Hepatocyte (in vitro differentiated cells): ENCODE measurements around the gene SFMBT2. TPM values are rescaled to one million over a fixed set of nuclear protein-coding genes. Genes with fewer than 3 reads are reported as not detected.
A peak's percentile ranks its signal among the peaks of the same experiment; 100 is the strongest.

Experiments
- DNase-seq: peaks from one replicate; pipeline ENCODE4 v3.0.0-alpha.2; 2016; ENCODE audit warnings: low spot score
- H2AFZ ChIP-seq: fragments of 200-600 bp; sonication (generic); 2 replicates; pipeline ENCODE4 v1.6.0; 2016; ENCODE audit warnings: antibody characterized with exemption, mild to moderate bottlenecking
- H3K27ac ChIP-seq: fragments of 200-600 bp; sonication (generic); 2 replicates; pipeline ENCODE4 v1.5.1; 2016; ENCODE audit warnings: mild to moderate bottlenecking
- H3K27me3 ChIP-seq: fragments of 200-600 bp; sonication (generic); 2 replicates; pipeline ENCODE4 v1.6.1; 2016
- H3K36me3 ChIP-seq: fragments of 200-600 bp; sonication (generic); replicated peaks from 2 replicates; pipeline ENCODE4 v1.5.1; 2016; ENCODE audit warnings: low read depth; ENCODE audit not compliant: insufficient read depth
- H3K4me1 ChIP-seq: fragments of 200-600 bp; sonication (generic); 2 replicates; pipeline ENCODE4 v1.5.1; 2016; ENCODE audit warnings: mild to moderate bottlenecking, moderate library complexity; ENCODE audit not compliant: insufficient read depth
- H3K4me2 ChIP-seq: fragments of 200-600 bp; sonication (generic); 2 replicates; pipeline ENCODE4 v1.6.0; 2016
- H3K4me3 ChIP-seq: fragments of 200-600 bp; sonication (generic); 2 replicates; pipeline ENCODE4 v1.5.1; 2016; ENCODE audit warnings: mild to moderate bottlenecking
- H3K79me2 ChIP-seq: fragments of 200-600 bp; sonication (generic); 2 replicates; pipeline ENCODE4 v1.6.0; 2017; ENCODE audit warnings: mild to moderate bottlenecking
- H3K9me2 ChIP-seq: fragments of 200-600 bp; sonication (generic); replicated peaks from 2 replicates; pipeline ENCODE4 v1.6.0; 2017; ENCODE audit warnings: mild to moderate bottlenecking; ENCODE audit not compliant: insufficient read depth
- H3K9me3 ChIP-seq: fragments of 200-600 bp; sonication (generic); 2 replicates; pipeline ENCODE4 v1.5.1; 2016; ENCODE audit warnings: low read depth, mild to moderate bottlenecking
- H4K20me1 ChIP-seq: fragments of 200-600 bp; sonication (generic); 2 replicates; pipeline ENCODE4 v1.6.0; 2016; ENCODE audit warnings: mild to moderate bottlenecking; ENCODE audit not compliant: insufficient read depth, poor library complexity, severe bottlenecking
- EZH2 ChIP-seq: fragments of 200-600 bp; sonication (generic); IDR thresholded peaks from 2 replicates; pipeline ENCODE4 v1.6.1; 2016; ENCODE audit warnings: antibody characterized with exemption, mild to moderate bottlenecking, borderline replicate concordance
- EZH2phosphoT487 ChIP-seq: fragments of 200-600 bp; sonication (generic); IDR thresholded peaks from one replicate; pipeline ENCODE4 v1.6.1; 2018; ENCODE audit warnings: antibody characterized with exemption, mild to moderate bottlenecking, low read depth, moderate library complexity; ENCODE audit not compliant: unreplicated experiment, severe bottlenecking
- whole genome bisulfite sequencing: methylation state at CpG from one replicate; pipeline ENCODE4 v1.1.6; 2016; ENCODE audit warnings: low lambda C conversion rate; ENCODE audit errors: missing lambda C conversion rate; 5-methylcytosine and 5-hydroxymethylcytosine counted together
- polyA plus RNA-seq: library from polyadenylated mRNA; unstranded; fragments of >200 nt; fragmentation: Nextera tagmentation; extraction: Ambion mirVana; gene quantifications from 2 replicates; pipeline ENCODE4 v1.2.1, GENCODE V29; 2016
- total RNA-seq: library from RNA; depleted of rRNA; stranded (reverse); fragments of >200 nt; gene quantifications from 2 replicates; pipeline ENCODE4 v1.2.3, GENCODE V29; 2014
- TF ChIP-seq, protein P1 (sequence below): fragments of 200-600 bp; sonication (generic); IDR thresholded peaks from 2 replicates; pipeline ENCODE4 v1.5.1; 2016; ENCODE audit warnings: antibody characterized with exemption, mild to moderate bottlenecking; ENCODE audit not compliant: poor library complexity

SFMBT2 gene
- total and polyA plus RNA-seq, 2 experiments from 2014 or later, result 1.1 to 3.8 TPM

DNA sequence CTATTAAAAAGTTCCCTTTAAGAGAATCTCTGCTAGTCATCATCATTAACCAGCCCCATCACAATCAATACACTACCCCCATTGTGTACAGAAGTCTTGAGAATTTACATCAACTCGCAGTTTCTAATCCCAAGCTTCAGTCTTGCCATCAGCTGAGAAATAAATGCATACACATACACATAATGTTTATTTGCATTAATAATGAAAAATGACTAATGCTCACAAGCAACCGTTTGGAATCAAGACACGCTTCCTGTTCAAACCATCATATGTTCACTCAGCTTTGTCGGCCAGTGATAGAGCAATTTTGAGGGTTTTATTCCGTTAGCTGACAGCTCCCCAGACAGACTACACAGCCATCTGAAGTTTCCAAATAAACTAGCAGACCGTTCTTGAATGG lies 287.1 kb downstream of the SFMBT2 start:
- Histone ChIP-seq H3K4me2 (no peak overlapping the region), H3K4me1 (no peaks in the 10 kb centered on the region), H3K27ac (no peak overlapping the region), H3K27me3 (peaks cover 4% of the 10 kb centered on the region), H3K9me3 (no peaks in the 10 kb centered on the region), H3K36me3 (no peaks in the 10 kb centered on the region), H3K9me2 (no peaks in the 10 kb centered on the region), H4K20me1 (no peaks in the 10 kb centered on the region), H3K4me3 (no peak overlapping the region), H2AFZ (no peak overlapping the region), H3K79me2 (no peaks in the 10 kb centered on the region)
- no peak for DNase-seq
- TF ChIP-seq EZH2phosphoT487 (no peak), EZH2 (no peak)
- TF ChIP-seq, protein P1, sequence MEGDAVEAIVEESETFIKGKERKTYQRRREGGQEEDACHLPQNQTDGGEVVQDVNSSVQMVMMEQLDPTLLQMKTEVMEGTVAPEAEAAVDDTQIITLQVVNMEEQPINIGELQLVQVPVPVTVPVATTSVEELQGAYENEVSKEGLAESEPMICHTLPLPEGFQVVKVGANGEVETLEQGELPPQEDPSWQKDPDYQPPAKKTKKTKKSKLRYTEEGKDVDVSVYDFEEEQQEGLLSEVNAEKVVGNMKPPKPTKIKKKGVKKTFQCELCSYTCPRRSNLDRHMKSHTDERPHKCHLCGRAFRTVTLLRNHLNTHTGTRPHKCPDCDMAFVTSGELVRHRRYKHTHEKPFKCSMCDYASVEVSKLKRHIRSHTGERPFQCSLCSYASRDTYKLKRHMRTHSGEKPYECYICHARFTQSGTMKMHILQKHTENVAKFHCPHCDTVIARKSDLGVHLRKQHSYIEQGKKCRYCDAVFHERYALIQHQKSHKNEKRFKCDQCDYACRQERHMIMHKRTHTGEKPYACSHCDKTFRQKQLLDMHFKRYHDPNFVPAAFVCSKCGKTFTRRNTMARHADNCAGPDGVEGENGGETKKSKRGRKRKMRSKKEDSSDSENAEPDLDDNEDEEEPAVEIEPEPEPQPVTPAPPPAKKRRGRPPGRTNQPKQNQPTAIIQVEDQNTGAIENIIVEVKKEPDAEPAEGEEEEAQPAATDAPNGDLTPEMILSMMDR, result no peak
- 84% methylated on average over 6 of the region's 6 CpGs for WGBS

DNA sequence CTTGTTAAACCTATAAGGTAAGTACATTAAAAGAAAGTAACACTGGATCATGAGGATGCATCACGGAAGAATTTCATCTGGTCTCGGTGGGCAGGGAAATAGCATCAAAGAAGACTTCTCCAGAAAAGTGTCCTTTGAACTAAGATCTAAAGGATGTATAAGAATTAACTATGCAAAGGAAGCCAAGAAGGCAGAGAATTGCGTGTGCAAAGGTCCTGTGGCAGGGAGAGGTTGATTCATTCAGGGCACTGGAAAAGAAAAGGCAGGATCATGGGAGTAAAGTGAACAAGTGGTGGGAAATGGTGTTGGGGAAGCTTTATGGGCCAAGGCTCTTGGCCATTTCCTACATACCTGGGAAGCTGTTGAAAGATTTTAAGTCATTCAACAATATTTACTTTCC lies 288.3 kb downstream of the SFMBT2 start:
- Histone ChIP-seq H3K36me3 (no peaks in the 10 kb centered on the region), H3K4me3 (no peak overlapping the region), H3K4me1 (no peaks in the 10 kb centered on the region), H3K9me3 (no peaks in the 10 kb centered on the region), H4K20me1 (no peaks in the 10 kb centered on the region), H3K27ac (no peak overlapping the region), H3K27me3 (peaks cover 4% of the 10 kb centered on the region), H3K9me2 (no peaks in the 10 kb centered on the region), H2AFZ (no peak overlapping the region), H3K79me2 (no peaks in the 10 kb centered on the region), H3K4me2 (no peak overlapping the region)
- no peak for TF ChIP-seq EZH2
- TF ChIP-seq, protein P1, result no peak
- TF ChIP-seq EZH2phosphoT487, result no peak
- DNase-seq, result no peak
- 95% methylated on average over 3 of the region's 3 CpGs for WGBS

DNA sequence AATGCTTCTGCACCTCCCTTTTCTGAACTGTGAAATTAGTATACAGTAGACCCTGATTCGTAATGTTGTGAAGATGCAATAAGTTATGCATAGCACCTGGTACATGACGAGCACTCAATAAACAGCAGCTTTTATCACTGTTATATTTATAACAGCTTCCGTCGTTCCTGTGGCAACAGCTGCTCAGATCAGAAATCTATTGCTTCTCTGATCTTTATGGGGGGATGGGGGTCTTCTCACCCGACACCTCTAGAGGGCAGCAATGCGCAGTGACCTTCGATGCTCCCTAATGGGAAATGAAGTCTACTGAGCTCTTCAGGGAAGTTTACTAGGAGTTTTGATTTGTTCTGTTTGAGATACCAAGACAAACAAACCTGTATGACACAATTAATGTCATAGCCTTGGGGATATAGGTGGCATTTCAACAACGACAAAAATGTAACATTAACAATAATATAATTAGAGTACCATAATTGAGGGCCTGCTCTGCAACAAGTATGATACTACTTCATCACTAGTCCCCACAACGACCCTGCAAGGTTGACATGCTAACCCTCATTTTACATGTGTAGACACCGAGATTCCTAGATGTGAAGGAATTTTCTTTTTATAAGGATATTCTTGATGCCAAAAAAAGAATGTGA lies 289.6 kb downstream of the SFMBT2 start:
- Histone ChIP-seq H3K27me3 (peaks cover 4% of the 10 kb centered on the region), H3K9me3 (no peaks in the 10 kb centered on the region), H3K9me2 (no peaks in the 10 kb centered on the region), H4K20me1 (no peaks in the 10 kb centered on the region), H2AFZ (no peak overlapping the region), H3K79me2 (no peaks in the 10 kb centered on the region), H3K4me3 (no peak overlapping the region), H3K36me3 (no peaks in the 10 kb centered on the region), H3K4me1 (no peaks in the 10 kb centered on the region), H3K27ac (no peak overlapping the region), H3K4me2 (no peak overlapping the region)
- WGBS, result 34% methylated on average over 10 of the region's 10 CpGs
- DNase-seq, result peak; percentile 67
- TF ChIP-seq, protein P1, result peak; percentile 64
- TF ChIP-seq EZH2, result no peak
